GM19328 (cell line): ENCODE measurements around the gene RDH12.
"Not testable (repeated sequence)": the region's sequence is repeated elsewhere in the genome, so short reads cannot be mapped to it uniquely, and the experiment has no call there.

Experiments
- ATAC-seq: cut with Tn5 transposase; IDR thresholded peaks from one replicate; pipeline ENCODE4 v1.9.1; 2021; ENCODE audit warnings: mild to moderate bottlenecking, moderate library complexity; ENCODE audit not compliant: unreplicated experiment

RDH12 gene

GRCh38 chr14:67701492-67701891, at the start of gene RDH12:
Gene RDH12 (plus strand): TSS chr14:67701886. CDS start chr14:67722643, 20,757 bp downstream.
- ATAC-seq, result not testable (repeated sequence)

- no peak for ATAC-seq
Measured at GRCh38 chr14:67652189-67652588, 49.5 kb upstream of the RDH12 start.

DNA sequence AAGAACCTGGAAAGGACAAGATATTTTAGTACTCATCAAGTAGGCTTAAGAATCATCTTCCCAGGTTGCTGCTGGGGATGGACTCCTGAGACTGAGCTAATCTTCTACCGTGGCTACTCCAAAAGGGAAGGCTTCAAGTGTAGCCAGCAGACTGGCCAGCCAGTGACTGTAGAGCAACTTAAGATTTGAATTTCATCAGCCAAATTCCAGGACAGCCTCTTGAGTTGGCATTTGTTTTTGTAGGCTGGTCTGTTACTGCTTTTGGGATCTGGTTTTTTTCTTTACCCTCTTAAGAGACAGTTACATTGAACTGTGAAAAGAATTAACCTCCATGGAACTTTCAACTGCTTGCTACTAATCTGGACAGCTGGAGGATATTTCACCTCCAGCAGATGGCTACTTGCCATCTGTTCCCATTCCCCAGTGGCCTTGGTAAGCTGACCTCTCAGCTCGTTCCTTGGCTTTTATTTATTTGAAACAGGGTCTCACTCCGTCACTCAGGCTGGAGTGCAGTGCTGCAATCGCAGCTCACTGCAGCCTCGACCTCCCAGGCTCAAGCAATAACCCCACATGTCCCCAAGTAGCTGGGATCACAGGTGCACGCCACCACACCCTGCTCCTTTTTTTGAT, 47.9 kb upstream of the RDH12 start:
- ATAC-seq, result no peak

GRCh38 chr14:67663633-67664032, 38.1 kb upstream of the RDH12 start:
- no peak for ATAC-seq

- no peak for ATAC-seq
Measured at GRCh38 chr14:67665868-67666267, 35.8 kb upstream of the RDH12 start.

DNA sequence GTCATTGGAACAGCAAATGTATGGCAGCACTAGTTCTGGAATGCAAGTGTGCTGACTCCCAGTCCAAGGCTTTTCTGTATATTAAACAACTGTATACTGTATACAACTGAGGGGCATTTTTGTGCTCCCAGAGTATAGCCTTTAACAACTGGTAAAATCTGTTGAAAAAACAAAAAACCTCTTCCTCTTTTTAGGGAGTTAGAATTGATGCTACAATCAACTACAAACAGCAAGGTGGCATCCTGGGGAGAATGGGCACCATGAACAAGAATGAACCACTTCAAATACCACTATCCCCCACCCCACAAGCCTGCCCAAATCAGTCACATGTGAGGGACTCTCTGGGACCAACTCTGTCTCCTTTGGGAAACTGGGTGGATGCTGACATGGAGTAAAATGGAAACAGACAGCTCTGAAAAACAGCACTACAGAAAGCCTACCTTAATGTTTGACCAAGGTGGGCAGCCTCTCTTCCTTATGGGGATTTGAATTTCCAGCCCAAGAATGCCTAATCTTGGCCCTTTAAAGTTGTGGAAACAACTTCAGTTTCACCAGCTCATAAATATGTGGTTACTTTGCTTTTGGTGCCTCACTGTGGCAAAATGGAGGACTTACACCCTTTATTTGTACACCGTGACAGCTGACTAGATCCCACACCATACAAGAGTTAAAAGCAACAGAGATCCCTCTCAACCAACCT, 34.8 kb upstream of the RDH12 start:
- no peak for ATAC-seq

GRCh38 chr14:67668559-67668958, 33.1 kb upstream of the RDH12 start:
- ATAC-seq, result no peak

DNA sequence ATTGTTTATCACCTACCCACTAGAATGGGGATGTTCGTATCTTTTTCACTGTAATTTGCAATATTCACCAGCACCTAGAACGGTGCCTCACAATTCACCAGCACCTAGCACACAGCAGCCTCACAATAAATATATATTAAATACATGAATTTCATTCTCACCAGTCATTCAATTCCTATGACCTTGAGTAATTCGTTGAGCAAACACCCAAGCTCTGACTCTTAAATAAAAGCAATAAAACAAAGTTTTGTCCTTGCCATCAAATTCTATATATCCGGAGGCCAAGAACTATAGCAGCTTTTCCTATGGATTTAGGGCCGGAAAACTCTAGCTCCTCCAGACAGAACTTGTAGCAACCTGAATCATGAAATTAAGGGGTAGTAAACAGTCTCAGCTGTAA, 28.2 kb upstream of the RDH12 start:
- ATAC-seq, result no peak

DNA sequence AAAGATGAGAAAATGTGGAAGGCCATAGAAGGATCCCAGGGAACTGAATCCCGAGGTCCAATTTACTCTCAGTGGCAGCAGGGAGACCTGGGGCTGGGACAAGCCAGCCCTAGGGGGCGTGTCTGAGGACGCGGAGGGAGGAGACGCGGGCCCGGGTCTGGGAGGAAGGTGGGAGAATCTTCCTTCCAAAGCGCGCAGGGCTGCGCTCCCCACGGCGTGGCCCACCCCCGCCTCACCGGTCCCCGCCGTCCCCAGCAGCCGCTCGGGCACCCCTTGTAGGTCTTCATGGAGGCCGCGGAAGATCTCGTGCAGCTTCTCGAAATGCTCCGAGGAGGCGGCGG, 27.6 kb upstream of the RDH12 start:
- peak; percentile 35 for ATAC-seq

- ATAC-seq, result peak; percentile 82
Measured at GRCh38 chr14:67674480-67675218, 27.0 kb upstream of the RDH12 start, which contains the start of gene VTI1B. Gene VTI1B (minus strand): TSS chr14:67674632. CDS start chr14:67674489, 143 bp downstream.

- no peak for ATAC-seq
Measured at GRCh38 chr14:67675219-67675582, 26.5 kb upstream of the RDH12 start.

GRCh38 chr14:67679006-67679405, 22.7 kb upstream of the RDH12 start:
- no peak for ATAC-seq

DNA sequence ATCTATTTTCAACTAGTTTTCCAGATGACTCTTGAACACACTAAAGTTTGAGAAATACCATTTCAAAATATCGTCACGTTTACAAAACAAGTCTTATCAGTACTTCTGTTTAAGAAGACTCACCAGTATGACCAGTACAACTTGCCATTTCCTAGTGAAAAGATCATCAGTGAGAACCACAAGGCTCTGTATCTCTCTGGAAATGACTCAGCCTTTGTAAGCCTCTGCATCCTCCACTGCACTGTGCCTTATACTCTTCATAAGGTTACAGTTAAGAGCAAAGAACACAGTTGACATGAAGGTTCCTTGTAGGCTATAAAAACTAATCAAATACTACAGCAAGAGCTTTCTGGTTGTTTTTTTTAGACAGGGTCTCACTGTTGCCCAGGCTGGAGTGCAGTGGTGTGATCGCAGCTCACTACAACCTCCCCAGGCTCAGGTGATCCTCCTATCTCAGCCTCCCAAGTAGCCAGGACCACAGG, 21.5 kb upstream of the RDH12 start:
- ATAC-seq, result peak; percentile 72

DNA sequence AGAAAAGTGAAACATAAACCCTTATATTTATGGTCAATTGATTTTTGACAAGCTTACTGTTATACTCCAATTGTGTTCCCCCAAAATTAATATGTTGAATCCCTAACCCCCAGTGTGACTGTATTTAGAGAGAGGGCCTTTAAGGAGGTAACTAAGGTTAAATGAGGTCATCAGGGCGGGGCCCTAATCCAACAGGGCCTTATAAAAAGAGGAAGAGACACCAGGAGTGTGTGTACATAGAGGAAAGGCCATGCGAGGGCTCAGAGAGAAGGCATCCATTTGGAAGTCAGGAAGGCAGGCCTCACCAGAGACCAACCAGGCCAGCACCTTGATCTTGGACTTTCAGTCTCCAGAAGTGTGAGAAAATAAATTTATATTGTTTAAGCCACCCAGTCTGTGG, 20.7 kb upstream of the RDH12 start:
- no peak for ATAC-seq

DNA sequence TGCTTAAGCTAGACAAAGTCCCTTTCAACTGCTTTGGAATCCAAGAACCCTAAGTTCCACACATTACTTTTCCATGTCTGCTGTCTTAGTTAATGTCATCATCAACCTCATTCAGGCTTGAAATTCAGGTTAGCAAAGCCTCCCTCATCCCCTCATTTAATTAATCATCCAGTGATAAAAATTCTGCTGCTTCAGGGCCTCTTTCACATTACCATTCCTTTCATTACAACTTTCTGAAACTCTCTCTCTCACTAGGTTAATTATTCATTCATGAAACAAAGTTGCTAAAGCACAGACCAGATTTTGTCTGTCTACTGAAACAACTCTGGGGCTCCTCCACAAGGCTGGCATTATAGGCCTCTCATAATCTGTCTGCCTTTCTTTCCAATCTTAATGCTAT, 17.8 kb upstream of the RDH12 start:
- no peak for ATAC-seq

DNA sequence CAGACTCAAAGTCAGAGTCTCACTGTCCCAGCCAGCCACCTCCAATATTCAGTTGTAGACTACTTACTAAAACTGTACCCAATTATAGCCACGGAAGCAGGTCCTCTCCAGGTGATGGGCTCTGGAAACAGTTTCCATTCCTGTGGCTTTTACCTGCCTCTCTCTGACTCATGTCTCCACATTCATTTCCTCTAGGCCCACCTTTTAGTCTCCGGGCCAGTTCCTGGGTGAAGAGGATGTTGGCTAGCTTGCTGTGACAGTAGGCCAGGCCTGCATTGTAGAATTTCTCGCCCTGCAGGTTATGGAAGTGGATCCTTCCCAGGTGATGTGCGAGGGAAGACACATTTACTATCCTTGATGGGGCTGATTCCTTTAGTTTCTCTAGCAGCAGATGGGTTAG, 11.7 kb upstream of the RDH12 start:
- no peak for ATAC-seq

DNA sequence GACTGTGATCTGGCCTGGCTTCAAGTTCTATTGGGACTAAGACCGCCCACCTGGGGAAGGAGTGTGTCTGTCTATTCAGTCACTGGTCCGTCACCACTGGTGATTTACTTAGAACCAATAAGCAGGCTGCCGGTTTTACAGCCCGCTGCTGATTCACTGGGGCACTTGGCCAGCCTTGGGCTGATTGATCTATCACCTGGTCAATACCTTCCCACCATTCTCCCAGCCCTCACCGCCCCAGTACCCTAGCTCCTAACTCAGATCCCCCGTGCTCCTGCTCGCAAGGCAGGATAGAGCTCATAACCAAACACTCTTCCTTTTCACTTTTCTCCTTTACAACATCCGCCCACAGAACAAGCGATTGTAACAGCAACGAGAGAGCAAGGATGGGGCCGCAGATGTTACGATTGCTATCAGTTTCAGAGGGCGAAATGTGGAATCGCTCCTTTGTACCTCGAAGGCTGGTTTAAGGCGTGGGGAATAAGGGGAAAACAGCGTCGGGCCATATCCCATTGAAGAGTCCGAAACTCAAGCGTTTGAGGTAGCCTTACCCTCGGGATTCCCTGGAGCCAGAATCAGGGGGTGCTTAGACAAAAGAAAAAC, 6.8 kb upstream of the RDH12 start:
- ATAC-seq, result peak; percentile 84

DNA sequence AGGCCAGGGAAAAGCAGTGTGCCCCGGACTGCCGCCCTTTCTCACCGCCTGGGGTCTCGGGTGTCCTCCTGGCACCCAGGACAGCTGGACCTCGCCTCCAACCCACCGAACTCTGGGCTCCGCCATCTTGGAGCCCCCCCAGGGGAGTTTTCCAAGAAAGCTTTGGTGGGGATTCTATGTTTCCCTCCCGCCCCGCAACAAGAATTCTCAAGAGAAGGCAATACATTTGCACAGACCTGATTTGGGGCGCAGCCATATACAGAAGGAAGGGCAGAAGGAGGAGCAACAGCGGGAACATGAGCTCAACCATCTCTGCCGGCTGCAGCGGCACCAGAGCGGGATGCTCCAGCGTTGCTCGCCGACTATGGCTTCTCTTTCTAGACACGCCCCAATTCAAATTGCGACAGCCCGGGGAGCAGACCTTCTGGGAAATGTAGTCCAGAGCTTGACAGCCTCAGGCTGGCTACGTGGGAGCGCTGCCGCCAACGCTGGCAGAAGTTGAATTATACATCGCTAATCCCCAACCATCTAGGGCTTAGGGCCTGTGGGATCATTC, 6.2 kb upstream of the RDH12 start, which contains the start of gene RDH11:
Gene RDH11 (minus strand): TSS at position 371 of the 556 bp plus-strand sequence. CDS start 61 bp downstream, at position 310.
- ATAC-seq, result peak; percentile 85

GRCh38 chr14:67697006-67697405, 4.7 kb upstream of the RDH12 start:
- no peak for ATAC-seq

- no peak for ATAC-seq
Measured at GRCh38 chr14:67698179-67698578, 3.5 kb upstream of the RDH12 start.

GRCh38 chr14:67703997-67704396, 2.3 kb downstream of the RDH12 start:
- no peak for ATAC-seq
